ENCODE results near the gene MAD1L1.

Gene MAD1L1

DNA sequence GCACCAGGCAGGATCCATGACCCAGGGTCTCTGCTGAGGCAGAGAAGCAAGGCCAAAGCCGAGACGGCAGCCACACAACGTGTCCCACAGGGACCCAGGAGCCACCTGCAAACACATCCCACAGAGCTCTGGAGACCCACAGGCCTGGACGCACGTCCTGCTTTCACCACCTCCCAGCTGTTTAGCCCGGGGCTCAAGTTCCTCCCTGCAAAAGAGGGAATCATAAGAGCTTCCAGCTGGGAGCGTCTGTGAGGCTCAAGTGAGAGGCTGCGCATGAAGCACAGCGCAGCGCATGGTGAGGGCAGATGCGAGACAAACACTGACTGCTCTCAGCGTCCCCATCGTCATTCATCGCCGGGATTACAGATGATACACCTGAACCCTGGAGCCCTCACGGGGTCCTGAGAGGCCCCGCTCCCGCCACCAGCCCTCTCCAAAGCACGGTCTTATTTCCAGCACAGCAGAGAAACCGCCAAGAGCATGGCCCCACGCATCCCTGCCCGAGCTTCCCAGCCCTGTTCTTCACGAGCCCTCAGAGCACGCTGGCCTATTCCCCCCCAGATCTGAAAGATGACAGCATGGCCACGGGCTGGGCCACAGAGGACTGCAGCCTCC, 88.7 kb downstream of the MAD1L1 start:
- no peak overlapping the region for H2AFZ ChIP-seq (ENCODE audit: low read depth)
- no peaks in the 10 kb centered on the region for H3K36me3 ChIP-seq (ENCODE audit: insufficient read depth)
- H3K4me2 ChIP-seq: no peak overlapping the region
- no peak overlapping the region for H3K4me3 ChIP-seq (IDR thresholded peaks at IDR 0.05; ENCODE audit: insufficient read depth, low read depth, low read length)
- H3K27me3 ChIP-seq (ENCODE audit: insufficient read depth, low read depth): no peaks in the 10 kb centered on the region
- H3K4me1 ChIP-seq (ENCODE audit: low read depth, poor library complexity, severe bottlenecking): no peaks in the 10 kb centered on the region
- no peaks in the 10 kb centered on the region for H3K79me2 ChIP-seq (ENCODE audit: insufficient read depth, low read depth)
- no peak overlapping the region for H3K27ac ChIP-seq
- no peak overlapping the region for H3K9ac ChIP-seq
- H4K20me1 ChIP-seq (ENCODE audit: insufficient read depth): no peaks in the 10 kb centered on the region
- TF ChIP-seq, protein P1, sequence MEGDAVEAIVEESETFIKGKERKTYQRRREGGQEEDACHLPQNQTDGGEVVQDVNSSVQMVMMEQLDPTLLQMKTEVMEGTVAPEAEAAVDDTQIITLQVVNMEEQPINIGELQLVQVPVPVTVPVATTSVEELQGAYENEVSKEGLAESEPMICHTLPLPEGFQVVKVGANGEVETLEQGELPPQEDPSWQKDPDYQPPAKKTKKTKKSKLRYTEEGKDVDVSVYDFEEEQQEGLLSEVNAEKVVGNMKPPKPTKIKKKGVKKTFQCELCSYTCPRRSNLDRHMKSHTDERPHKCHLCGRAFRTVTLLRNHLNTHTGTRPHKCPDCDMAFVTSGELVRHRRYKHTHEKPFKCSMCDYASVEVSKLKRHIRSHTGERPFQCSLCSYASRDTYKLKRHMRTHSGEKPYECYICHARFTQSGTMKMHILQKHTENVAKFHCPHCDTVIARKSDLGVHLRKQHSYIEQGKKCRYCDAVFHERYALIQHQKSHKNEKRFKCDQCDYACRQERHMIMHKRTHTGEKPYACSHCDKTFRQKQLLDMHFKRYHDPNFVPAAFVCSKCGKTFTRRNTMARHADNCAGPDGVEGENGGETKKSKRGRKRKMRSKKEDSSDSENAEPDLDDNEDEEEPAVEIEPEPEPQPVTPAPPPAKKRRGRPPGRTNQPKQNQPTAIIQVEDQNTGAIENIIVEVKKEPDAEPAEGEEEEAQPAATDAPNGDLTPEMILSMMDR (conservative IDR thresholded peaks at IDR 0.05; ENCODE audit: low read depth, low read length): no peak

DNA sequence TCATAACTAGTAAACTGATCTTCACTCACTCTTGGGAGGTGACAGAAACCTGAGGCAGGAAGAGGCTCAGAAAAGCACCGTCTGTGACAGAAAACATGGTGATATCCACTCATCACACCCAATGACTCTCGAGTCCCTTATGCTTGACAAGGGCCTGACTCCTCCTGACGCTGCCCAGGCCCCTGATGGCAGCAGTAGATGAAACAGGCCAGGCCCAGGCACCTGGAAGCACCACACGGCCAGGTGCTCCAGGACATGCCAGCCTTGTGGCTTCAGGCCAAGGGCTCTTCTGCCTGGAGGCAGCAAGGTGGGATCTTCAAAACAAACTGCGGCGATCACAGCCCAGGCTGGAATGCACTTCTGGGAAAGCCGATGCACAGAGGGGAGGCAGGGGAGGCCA, 89.3 kb downstream of the MAD1L1 start:
- Histone ChIP-seq H3K27me3 (ENCODE audit: insufficient read depth, low read depth) (no peaks in the 10 kb centered on the region), H3K4me1 (ENCODE audit: low read depth, poor library complexity, severe bottlenecking) (no peaks in the 10 kb centered on the region), H4K20me1 (ENCODE audit: insufficient read depth) (no peaks in the 10 kb centered on the region), H3K27ac (no peak overlapping the region), H3K4me2 (no peak overlapping the region), H3K9ac (no peak overlapping the region), H3K4me3 (IDR thresholded peaks at IDR 0.05; ENCODE audit: insufficient read depth, low read depth, low read length) (no peak overlapping the region), H3K79me2 (ENCODE audit: insufficient read depth, low read depth) (no peaks in the 10 kb centered on the region), H2AFZ (ENCODE audit: low read depth) (no peak overlapping the region), H3K36me3 (ENCODE audit: insufficient read depth) (no peaks in the 10 kb centered on the region)
- TF ChIP-seq, protein P1 (conservative IDR thresholded peaks at IDR 0.05; ENCODE audit: low read depth, low read length): no peak

DNA sequence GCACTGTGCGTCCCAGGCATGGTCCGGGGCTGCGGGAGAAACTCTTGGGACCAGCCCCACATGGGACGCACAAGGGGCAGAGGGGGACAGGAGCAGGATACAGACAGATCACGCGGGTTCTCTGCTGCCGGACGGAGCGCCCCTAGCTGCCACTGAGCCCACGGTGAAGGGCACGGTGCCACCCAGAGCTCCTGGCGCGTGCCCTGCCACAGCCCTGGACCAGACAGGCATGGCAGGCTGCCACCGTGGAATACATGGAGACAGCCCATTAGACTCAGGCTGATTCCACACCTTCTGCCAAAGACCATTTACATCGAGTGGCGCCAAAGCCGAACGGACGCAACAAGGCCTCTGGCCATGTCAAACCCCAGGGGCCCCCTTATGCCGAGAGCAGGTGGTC, 90.4 kb downstream of the MAD1L1 start:
- H3K4me2 ChIP-seq: no peak overlapping the region
- no peaks in the 10 kb centered on the region for H3K36me3 ChIP-seq (ENCODE audit: insufficient read depth)
- H3K9ac ChIP-seq: no peak overlapping the region
- TF ChIP-seq, protein P1 (conservative IDR thresholded peaks at IDR 0.05; ENCODE audit: low read depth, low read length): no peak
- no peaks in the 10 kb centered on the region for H4K20me1 ChIP-seq (ENCODE audit: insufficient read depth)
- no peaks in the 10 kb centered on the region for H3K4me1 ChIP-seq (ENCODE audit: low read depth, poor library complexity, severe bottlenecking)
- H2AFZ ChIP-seq (ENCODE audit: low read depth): no peak overlapping the region
- H3K27me3 ChIP-seq (ENCODE audit: insufficient read depth, low read depth): no peaks in the 10 kb centered on the region
- H3K79me2 ChIP-seq (ENCODE audit: insufficient read depth, low read depth): no peaks in the 10 kb centered on the region
- H3K27ac ChIP-seq: no peak overlapping the region
- no peak overlapping the region for H3K4me3 ChIP-seq (IDR thresholded peaks at IDR 0.05; ENCODE audit: insufficient read depth, low read depth, low read length)

DNA sequence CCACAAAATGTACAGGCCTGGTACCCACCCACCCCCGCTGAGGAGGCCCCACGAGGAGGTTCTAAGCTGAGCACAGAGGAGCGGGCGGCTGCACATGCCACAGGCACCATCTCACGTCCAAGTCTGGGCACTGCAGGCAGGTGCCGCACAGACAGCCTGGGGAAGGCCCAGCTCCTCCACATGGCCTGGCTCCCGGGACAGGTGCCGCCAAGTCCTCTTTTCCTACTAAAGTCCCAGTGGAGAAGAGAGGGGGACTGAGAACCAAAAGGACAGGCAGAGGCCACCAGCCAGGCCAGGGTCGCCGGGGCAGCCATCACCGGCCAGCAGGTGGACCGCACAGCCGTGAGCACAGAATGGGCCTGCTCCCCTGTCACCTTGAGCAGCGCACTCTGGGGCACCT, 91.1 kb downstream of the MAD1L1 start:
- Histone ChIP-seq H3K27me3 (ENCODE audit: insufficient read depth, low read depth) (no peaks in the 10 kb centered on the region), H3K4me2 (no peak overlapping the region), H3K79me2 (ENCODE audit: insufficient read depth, low read depth) (no peaks in the 10 kb centered on the region), H2AFZ (ENCODE audit: low read depth) (no peak overlapping the region), H3K27ac (no peak overlapping the region), H3K4me3 (IDR thresholded peaks at IDR 0.05; ENCODE audit: insufficient read depth, low read depth, low read length) (no peak overlapping the region), H3K36me3 (ENCODE audit: insufficient read depth) (no peaks in the 10 kb centered on the region), H3K9ac (no peak overlapping the region), H3K4me1 (ENCODE audit: low read depth, poor library complexity, severe bottlenecking) (no peaks in the 10 kb centered on the region), H4K20me1 (ENCODE audit: insufficient read depth) (no peaks in the 10 kb centered on the region)
- TF ChIP-seq, protein P1 (conservative IDR thresholded peaks at IDR 0.05; ENCODE audit: low read depth, low read length): no peak
